Spinal cord (tissue), 10 donors: Measurements from ENCODE around the gene SAP30L. TPM values are rescaled to one million over a fixed set of nuclear protein-coding genes. Genes with fewer than 3 reads are reported as not detected.

Experiments used
- DNase-seq, 6 donors: peaks; one replicate each; pipeline versions ENCODE4 v3.0.0 to v3.0.0-alpha.2; 2013 to 2015; ENCODE audit warnings: low spot score in 6 of 6, low read depth in 4 of 6
- H3K27ac ChIP-seq: one replicate; pipeline ENCODE4 v1.5.1; 2013; ENCODE audit warnings: low read depth, low read length, control low read depth
- H3K27me3 ChIP-seq: one replicate; pipeline ENCODE4 v1.6.1; 2013; ENCODE audit warnings: low read length; ENCODE audit not compliant: control insufficient read depth, insufficient read depth
- H3K36me3 ChIP-seq: one replicate; pipeline ENCODE4 v1.6.1; 2013; ENCODE audit warnings: low read length; ENCODE audit not compliant: control insufficient read depth, insufficient read depth
- H3K4me1 ChIP-seq: one replicate; pipeline ENCODE4 v1.6.1; 2013; ENCODE audit warnings: low read length; ENCODE audit not compliant: control insufficient read depth, insufficient read depth
- H3K4me3 ChIP-seq: one replicate; pipeline ENCODE4 v1.5.1; 2013; ENCODE audit warnings: low read depth, low read length, control low read depth
- H3K9me3 ChIP-seq: one replicate; pipeline ENCODE4 v1.6.1; 2013; ENCODE audit warnings: low read length; ENCODE audit not compliant: control insufficient read depth, insufficient read depth
- WGBS: methylation state at CpG from one replicate; pipeline ENCODE4 v1.1.5; 2013; ENCODE audit warnings: missing lambda C conversion rate; ENCODE audit not compliant: insufficient coverage; 5-methylcytosine and 5-hydroxymethylcytosine counted together
- polyA plus RNA-seq, 2 donors: library from polyadenylated mRNA; unstranded; fragments of 120-200 nt; gene quantifications; one replicate each; pipeline ENCODE4 v1.2.1, GENCODE V29; 2013; ENCODE audit not compliant: insufficient read length in 2 of 2
- total RNA-seq, 2 donors: library from RNA; depleted of rRNA in 1 of 2; stranded (reverse); fragments of 120-200 nt in 1 of 2; fragments of >200 nt in 1 of 2; gene quantifications; one replicate each; pipeline versions ENCODE4 v1.2.3 to v1.2.4, GENCODE V29; 2013 to 2014
- donor health status: healthy.

SAP30L gene
- total and polyA plus RNA-seq, 4 donors, result 29.0 to 39.3 (median 32.9) TPM

DNA sequence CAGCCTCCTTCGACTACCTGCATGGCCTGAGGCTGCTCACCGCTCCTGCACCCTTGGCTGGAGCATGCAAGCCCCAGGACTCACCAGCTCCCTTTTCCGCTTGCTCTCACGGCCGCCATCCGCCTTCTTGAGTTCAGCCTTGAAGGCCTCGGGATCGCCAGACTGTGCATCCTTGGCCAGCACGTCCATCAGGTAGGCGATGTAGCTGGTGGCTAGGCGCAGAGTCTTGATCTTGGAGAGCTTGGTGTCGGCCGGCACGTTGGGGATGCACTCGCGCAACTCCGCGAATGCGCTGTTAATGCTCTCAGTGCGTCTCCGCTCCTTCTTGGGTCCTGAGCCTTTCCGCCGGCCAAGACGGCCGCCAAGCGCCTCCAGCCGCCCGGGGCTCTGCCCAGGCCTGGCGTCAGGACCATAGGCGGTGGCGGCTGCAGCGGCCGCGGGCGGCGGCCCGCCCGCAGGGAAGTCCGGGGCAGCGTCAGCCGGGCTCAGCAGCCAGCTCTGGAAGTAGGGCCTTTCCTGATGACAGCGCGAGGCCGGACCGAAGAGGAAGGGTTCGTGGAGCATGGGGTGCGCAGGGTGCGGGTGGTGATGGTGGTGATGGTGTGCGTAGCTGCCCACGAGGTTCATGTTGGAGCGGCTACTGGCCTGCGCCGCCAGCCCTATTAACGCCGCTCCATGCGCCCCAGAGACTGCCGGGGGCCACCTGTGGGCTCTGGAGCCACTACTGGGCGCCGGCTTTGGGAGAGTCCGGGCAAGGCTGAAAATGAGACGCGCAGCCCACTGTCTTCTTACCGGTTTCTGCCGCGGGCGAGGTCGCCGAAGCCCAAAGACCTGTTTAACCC, 31.8 kb downstream of the SAP30L start:
- peak in 1 of 6 donors; percentile 53 for DNase-seq
- under 1% methylated on average over 68 of the region's 68 CpGs for WGBS
- H3K4me1 ChIP-seq, result peaks cover 59% of the 10 kb centered on the region

DNA sequence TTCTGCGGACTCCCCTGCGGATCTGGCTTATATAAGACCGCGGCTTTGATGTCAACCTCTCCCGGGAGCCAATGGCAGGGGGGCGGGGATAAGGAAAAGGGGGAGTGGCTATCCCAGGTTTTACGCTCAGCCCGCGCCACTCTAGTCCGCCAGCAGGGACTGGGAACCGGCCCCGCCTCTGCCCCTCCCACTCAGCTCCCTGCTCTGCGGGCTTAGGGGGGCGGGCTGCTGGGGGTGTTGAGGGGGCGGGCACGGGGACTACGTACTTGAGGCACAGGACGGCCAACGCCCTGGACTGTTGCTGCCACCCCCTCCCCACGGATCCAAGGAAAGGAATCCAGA, 32.4 kb downstream of the SAP30L start, which contains the start of gene HAND1:
HAND1 (minus strand) TSS at position 4 of the 342 bp plus-strand sequence. CDS start 219 bp downstream, outside the sequence.
- no peak within 1 kb of the TSS for H3K27ac ChIP-seq
- H3K4me3 ChIP-seq, result no peak within 1 kb of the TSS
- no peaks in the 10 kb centered on the region for H3K36me3 ChIP-seq
- H3K4me1 ChIP-seq, result peaks cover 59% of the 10 kb centered on the region
- no peaks in the 10 kb centered on the region for H3K9me3 ChIP-seq
- DNase-seq, result peak in 1 of 6 donors; percentile 49
- 0% methylated on average over 4 of the region's 20 CpGs for WGBS
- H3K27me3 ChIP-seq, result peaks cover 100% of the 10 kb centered on the region

More for the DNA sequence above, 31.8 kb downstream of the SAP30L start:
- H3K27me3 ChIP-seq, result peaks cover 100% of the 10 kb centered on the region
- H3K36me3 ChIP-seq, result no peaks in the 10 kb centered on the region
- H3K9me3 ChIP-seq, result no peaks in the 10 kb centered on the region
- no peak overlapping the region for H3K4me3 ChIP-seq
- no peak overlapping the region for H3K27ac ChIP-seq

DNA sequence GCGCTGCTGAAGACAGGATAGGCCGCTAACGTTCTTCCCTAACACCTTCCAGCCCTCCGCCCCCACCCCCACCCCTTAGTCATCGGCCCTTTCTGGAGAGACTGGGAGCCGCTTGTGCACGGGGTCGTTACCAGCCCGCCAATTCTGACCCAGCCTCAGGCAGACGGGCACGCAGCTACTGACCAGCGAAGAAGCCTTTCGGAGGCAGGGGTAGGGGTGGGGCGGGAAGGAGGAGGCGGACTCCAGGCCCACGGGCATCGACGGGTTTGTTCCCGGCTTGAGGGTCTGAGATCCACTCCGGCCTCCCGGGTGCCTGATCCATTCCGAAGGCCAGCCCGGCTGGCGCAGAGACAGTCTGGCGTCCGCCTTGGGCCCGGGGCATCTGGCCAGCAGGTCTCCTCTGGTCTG, 33.0 kb downstream of the SAP30L start:
- peaks cover 100% of the 10 kb centered on the region for H3K27me3 ChIP-seq
- no peak overlapping the region for H3K4me3 ChIP-seq
- H3K27ac ChIP-seq, result no peak overlapping the region
- H3K4me1 ChIP-seq, result peaks cover 56% of the 10 kb centered on the region
- no peak for DNase-seq
- no peaks in the 10 kb centered on the region for H3K36me3 ChIP-seq
- no peaks in the 10 kb centered on the region for H3K9me3 ChIP-seq
- WGBS, result under 1% methylated on average over 20 of the region's 27 CpGs

DNA sequence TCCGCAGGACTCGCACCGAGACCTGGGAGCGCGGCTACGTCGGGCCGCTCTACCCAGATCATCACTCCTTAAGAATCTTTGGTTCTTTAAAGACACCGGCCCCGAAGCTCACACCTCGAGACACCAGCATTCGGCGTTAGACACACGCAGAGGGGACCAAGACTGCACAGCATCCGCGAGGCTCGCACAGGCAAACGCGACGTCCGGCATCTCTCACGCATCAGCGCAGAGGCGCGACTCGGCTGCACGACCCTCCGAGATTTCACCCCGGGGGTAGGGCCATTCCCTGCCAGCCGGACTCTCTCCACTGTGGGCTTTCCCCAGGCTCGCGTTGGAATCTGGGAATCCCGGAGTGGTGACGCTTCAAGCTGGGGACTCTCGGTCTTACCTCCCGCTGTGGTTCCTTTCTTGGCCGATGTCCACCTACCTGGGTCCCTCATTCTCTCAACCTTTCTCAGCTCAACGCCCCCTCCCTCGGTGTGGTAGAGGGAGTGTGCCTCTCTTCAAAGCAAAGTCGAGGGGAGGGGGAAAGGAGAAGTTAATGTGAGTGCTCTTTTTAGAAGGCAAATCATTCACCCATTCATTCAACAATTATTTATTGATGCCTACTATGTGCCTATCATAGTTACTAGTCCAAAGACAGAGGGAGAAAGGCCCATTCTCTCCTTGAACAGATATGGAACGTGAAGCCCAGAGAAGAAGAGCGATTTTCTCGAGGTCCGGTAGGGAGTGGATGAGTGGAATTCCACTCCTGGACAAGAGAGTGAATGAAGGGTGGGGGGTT, 33.6 kb downstream of the SAP30L start:
- Histone ChIP-seq H3K9me3 (no peaks in the 10 kb centered on the region), H3K4me1 (peaks cover 60% of the 10 kb centered on the region), H3K27me3 (peaks cover 100% of the 10 kb centered on the region), H3K27ac (no peak overlapping the region), H3K36me3 (no peaks in the 10 kb centered on the region), H3K4me3 (no peak overlapping the region)
- DNase-seq, result peak in 1 of 6 donors; percentile 31
- under 1% methylated on average over 39 of the region's 44 CpGs for WGBS

DNA sequence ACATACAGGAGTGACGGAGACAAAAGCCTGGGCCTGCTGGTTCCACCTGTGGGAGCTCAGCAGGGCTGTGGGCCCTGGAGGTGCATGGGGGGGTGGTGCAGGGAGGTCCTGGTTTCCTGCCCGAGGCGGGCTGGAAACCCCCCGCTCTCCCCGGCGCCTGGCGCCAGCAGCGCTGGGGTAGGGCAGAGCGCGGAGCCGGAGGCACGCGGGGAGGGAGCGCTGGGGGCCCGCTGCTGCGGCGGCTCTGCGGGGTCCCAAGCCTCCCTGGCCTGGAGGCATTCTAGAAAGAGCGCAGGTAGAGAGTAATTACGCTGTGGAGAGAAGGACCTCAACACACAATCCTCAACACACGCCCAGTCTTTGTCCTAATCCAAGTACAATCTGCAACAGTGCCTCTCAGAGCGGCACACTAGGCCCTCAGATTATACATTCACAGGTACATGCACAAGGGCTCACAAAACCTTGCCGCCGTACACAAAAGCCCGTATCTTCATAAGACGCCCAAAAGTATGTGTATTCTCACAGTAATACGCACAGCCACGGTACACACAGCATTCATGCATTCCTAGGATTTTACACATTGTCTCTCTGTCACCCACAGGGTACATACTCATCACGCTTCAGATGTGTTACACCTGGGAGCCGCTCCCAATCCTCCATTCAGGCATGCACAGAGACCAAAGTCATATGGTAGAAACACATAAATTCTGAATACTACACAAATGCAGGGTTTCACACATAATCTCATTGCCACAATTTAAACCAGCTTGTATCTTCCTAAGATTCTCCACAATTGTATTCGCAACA, 34.4 kb downstream of the SAP30L start:
- H3K4me1 ChIP-seq, result peaks cover 65% of the 10 kb centered on the region
- H3K27me3 ChIP-seq, result peaks cover 100% of the 10 kb centered on the region
- 2% methylated on average over 25 of the region's 31 CpGs for WGBS
- no peaks in the 10 kb centered on the region for H3K9me3 ChIP-seq
- H3K27ac ChIP-seq, result no peak overlapping the region
- H3K4me3 ChIP-seq, result no peak overlapping the region
- peak in 1 of 6 donors; percentile 4 for DNase-seq
- no peaks in the 10 kb centered on the region for H3K36me3 ChIP-seq

DNA sequence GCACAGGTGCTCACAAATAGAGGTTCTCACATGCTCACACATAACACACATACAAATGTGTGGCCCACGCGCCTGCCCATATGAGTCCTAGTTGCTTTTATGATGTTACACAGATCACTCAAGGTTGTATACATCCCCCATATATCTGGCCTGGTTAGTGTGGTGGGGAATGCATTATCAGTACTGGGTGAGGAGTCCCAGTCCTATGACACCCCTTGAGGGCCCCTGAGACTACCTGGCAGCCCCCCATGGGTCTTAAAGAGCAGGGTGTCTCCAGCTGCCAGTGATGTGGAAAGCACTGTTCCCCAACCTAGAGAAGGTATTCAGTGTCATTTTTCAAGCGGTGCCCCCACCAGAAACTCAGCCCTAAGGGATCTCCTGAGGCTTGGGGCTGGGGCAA, 35.0 kb downstream of the SAP30L start:
- no peak overlapping the region for H3K27ac ChIP-seq
- DNase-seq, result no peak
- 0% methylated on average over 1 of the region's 3 CpGs for WGBS
- peaks cover 59% of the 10 kb centered on the region for H3K4me1 ChIP-seq
- no peaks in the 10 kb centered on the region for H3K36me3 ChIP-seq
- no peaks in the 10 kb centered on the region for H3K9me3 ChIP-seq
- H3K4me3 ChIP-seq, result no peak overlapping the region
- H3K27me3 ChIP-seq, result peaks cover 100% of the 10 kb centered on the region

DNA sequence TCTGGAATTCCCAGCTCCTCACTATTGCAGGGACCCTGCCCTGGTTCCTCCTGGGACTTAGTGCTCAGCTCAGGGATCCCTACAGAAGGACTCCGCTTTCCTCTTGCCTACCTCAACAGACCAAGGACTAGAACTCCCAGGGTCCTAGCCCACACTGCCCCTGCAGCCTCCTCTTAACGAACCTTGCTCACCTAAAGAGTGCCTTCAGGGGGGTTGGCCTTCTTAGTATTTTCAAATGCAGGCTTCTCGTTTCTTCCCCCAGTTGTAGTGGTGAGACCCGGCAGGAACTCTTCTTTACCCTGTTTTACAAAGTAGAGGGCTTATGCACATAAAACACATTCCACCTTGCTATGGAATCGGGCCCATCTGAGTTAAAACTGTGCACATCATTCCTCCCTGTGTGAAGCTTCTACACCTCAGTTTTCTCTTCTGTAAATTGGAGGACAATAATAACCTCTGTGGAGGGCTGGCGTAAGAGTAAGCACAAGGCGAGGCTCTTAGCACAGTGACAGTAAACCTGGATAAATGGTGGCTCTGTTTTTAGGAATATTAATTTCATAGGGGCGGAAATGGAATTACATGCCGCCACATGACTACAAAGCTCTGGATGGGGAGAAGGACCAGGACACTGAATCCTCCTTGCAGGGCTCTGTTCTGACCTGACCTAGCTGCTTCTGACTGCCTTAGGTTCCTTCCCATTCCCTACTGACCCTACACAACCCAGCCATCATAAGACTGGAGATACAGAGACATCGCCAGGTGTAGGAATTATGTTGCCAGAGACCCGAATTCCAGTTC, 36.0 kb downstream of the SAP30L start:
- Histone ChIP-seq H3K9me3 (no peaks in the 10 kb centered on the region), H3K4me3 (no peak overlapping the region), H3K27ac (no peak overlapping the region), H3K36me3 (no peaks in the 10 kb centered on the region), H3K4me1 (peaks cover 50% of the 10 kb centered on the region), H3K27me3 (peaks cover 100% of the 10 kb centered on the region)
- WGBS, result 9% methylated on average over 6 of the region's 11 CpGs
- DNase-seq, result no peak

DNA sequence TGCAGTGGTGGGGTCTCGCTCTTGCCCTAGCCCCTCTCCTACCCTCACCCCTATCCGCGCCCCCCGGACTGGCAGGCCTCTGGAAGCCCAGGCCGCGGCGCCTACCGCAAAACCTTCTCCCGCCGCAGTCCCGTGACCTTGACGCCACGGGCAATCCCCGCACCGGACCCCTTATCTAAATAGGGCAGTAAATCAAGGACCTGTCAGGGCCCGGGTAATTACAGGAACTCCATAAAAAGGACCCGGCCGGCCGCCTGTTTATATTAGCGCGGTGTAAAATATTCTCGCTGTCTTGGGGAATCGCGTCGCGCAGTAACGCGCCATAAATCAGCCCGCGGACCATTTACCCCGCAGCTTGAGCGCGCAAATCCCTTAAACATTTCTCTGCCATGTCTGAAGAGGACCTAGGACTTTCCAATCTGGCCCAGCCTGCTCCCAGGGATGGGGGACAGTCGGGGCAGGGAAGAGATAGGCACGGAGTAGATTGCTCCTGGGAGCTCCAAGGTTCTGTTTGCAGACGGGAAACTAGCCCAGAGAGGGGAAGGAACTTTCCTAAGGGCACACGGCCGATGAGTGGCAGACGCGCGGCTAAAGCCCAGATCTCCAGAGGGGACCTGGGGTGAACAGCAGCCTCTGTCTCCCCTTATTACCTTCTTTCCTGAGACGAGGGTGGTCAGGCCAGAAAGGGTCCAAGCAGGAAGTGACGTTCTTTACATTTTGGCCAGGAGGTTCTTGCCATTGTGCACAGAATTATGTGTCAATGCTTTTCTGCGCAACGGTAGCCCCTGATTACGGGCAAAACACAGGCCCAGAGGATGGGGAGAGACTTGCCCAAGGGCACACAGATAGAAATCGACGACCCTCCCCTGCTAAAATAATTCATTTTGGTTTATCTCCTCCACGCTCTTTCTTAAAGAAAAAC, 37.0 kb downstream of the SAP30L start:
- H3K27ac ChIP-seq, result no peak overlapping the region
- DNase-seq, result peak in 1 of 6 donors; percentile 13
- WGBS, result 1% methylated on average over 46 of the region's 49 CpGs
- H3K4me3 ChIP-seq, result no peak overlapping the region
- H3K4me1 ChIP-seq, result peaks cover 40% of the 10 kb centered on the region
- no peaks in the 10 kb centered on the region for H3K9me3 ChIP-seq
- peaks cover 99% of the 10 kb centered on the region for H3K27me3 ChIP-seq
- no peaks in the 10 kb centered on the region for H3K36me3 ChIP-seq
